Ovary (tissue), 9 donors: ENCODE results near the gene ADGRV1. TPM values are rescaled to one million over a fixed set of nuclear protein-coding genes. Genes with fewer than 3 reads are reported as not detected.
"Not testable (repeated sequence)": the region's sequence is repeated elsewhere in the genome, so short reads cannot be mapped to it uniquely, and the experiment has no call there.

Experiments
- DNase-seq, 5 donors: peaks; one replicate each; pipeline ENCODE4 v3.0.0-alpha.2; 2019 to 2020
- H3K27ac ChIP-seq, 2 donors: fragments of 200-600 bp; one replicate each; pipeline versions ENCODE4 v1.5.1 to v1.8.0; 2019 to 2022
- H3K27me3 ChIP-seq: fragments of 200-600 bp; one replicate; pipeline ENCODE4 v1.8.0; 2022
- H3K36me3 ChIP-seq: fragments of 200-600 bp; sonication (generic); one replicate; pipeline ENCODE4 v1.5.1; 2019
- H3K4me1 ChIP-seq: one replicate; pipeline ENCODE4 v1.8.1; 2013; ENCODE audit warnings: mild to moderate bottlenecking, moderate library complexity; ENCODE audit not compliant: insufficient read depth
- H3K4me3 ChIP-seq: fragments of 200-600 bp; sonication (generic); one replicate; pipeline ENCODE4 v1.5.1; 2017
- H3K9me3 ChIP-seq, 2 donors: fragments of 200-600 bp in 1 of 2; sonication (generic) in 1 of 2; one replicate each; pipeline versions ENCODE4 v1.5.1 to v1.8.1; 2013 to 2019; ENCODE audit warnings: mild to moderate bottlenecking in 1 of 2, moderate library complexity in 1 of 2
- CTCF ChIP-seq, 3 donors: fragments of 450-650 bp in 2 of 3; fragments of 200-600 bp in 1 of 3; IDR thresholded peaks; one replicate each; pipeline versions ENCODE4 v1.5.1 to v1.8.0; 2016 to 2022; ENCODE audit warnings: antibody characterized with exemption in 3 of 3, mild to moderate bottlenecking in 1 of 3
- EP300 ChIP-seq: sonication (generic); formaldehyde crosslinking; IDR thresholded peaks from one replicate; pipeline ENCODE4 v1.6.1; 2017; ENCODE audit warnings: antibody characterized with exemption
- POLR2A ChIP-seq: fragments of 450-650 bp; IDR thresholded peaks from one replicate; pipeline ENCODE4 v1.6.1; 2017; ENCODE audit warnings: antibody characterized with exemption, mild to moderate bottlenecking, moderate library complexity
- WGBS, 3 donors: extraction: QIAGEN DNeasy Blood & Tissue Kit in 1 of 3; methylation state at CpG; one replicate each; pipeline versions ENCODE4 v1.1.5 to v1.1.7; 2013 to 2017; 5-methylcytosine and 5-hydroxymethylcytosine counted together
- intact Hi-C, 4 donors: fragments of 100-400 bp; cut with DNase I; formaldehyde crosslinking; loops; one replicate each; pipeline versions ENCODE4 v1.11.0 to v1.15.1; 2022 to 2023
- polyA plus RNA-seq, 2 donors: library from polyadenylated mRNA; stranded (reverse); fragments of 200-250 nt in 1 of 2; fragments of 350-450 nt in 1 of 2; fragmentation: Illumina TruSeq in 1 of 2; extraction: RNeasy Lipid Tissue Mini Kit (QIAGEN cat#74804) in 1 of 2; gene quantifications; one replicate each; pipeline ENCODE4 v1.2.3, GENCODE V29; 2013 to 2014
- total RNA-seq, 7 donors: library from RNA; depleted of rRNA in 2 of 7; stranded (reverse); fragments of >200 nt in 2 of 7; fragmentation: NEBNext Ultra II Directional in 3 of 7; extraction: Animal tissue kit (Norgen Biotek cat#: 25700) in 3 of 7; gene quantifications; one replicate each; pipeline versions ENCODE4 v1.1.0 to v1.2.4, GENCODE V29; 2016 to 2023
- donor health status: DM: no; HTN: no; CAD: no; lungs with moderate emphysema.
- donor health status: DM: no; HTN: no; CAD: no.
- donor health status: Bipolar disorder and iron deficiency.
- donor health status: DM: yes; HTN: yes; CAD: no.
- donor health status: DM: no; HTN: no; CAD: no.
- donor health status: DM: yes; HTN: yes; CAD: no.

The ADGRV1 gene
- total and polyA plus RNA-seq, 9 donors = 0.21 to 2.7 (median 1.1) TPM

- TF ChIP-seq POLR2A (no peak), CTCF (IDR thresholded peaks at IDR 0.05) (no peak), EP300 (no peak)
- 49 to 94% (median 60%) methylated on average over 4 of the region's 4 CpGs for whole genome bisulfite sequencing, 3 donors
- no peak for DNase-seq
- H3K4me3 ChIP-seq = no peak overlapping the region
- intact Hi-C loops = no loop called here
- no peaks in the 10 kb centered on the region for H3K4me1 ChIP-seq
- H3K9me3 ChIP-seq = no peaks in the 10 kb centered on the region
- H3K36me3 ChIP-seq = no peaks in the 10 kb centered on the region
- no peaks in the 10 kb centered on the region for H3K27me3 ChIP-seq
- H3K27ac ChIP-seq = no peak overlapping the region
Measured at GRCh38 chr5:90657030-90657429, 98.4 kb downstream of the ADGRV1 start.

GRCh38 chr5:90657788-90658187 is 99.2 kb downstream of the ADGRV1 start:
- intact Hi-C loops = no loop called here
- no peaks in the 10 kb centered on the region for H3K4me1 ChIP-seq
- H3K27me3 ChIP-seq = no peaks in the 10 kb centered on the region
- no peaks in the 10 kb centered on the region for H3K36me3 ChIP-seq
- H3K27ac ChIP-seq = no peak overlapping the region
- WGBS, 3 donors = 89 to 92% (median 91%) methylated on average over 6 of the region's 6 CpGs
- no peak for DNase-seq
- H3K9me3 ChIP-seq = no peaks in the 10 kb centered on the region
- H3K4me3 ChIP-seq = no peak overlapping the region
- no peak for TF ChIP-seq POLR2A
- no peak for TF ChIP-seq CTCF (IDR thresholded peaks at IDR 0.05)
- TF ChIP-seq EP300 = no peak

- no peak for DNase-seq
- no peak for TF ChIP-seq POLR2A
- TF ChIP-seq CTCF (IDR thresholded peaks at IDR 0.05) = no peak
- TF ChIP-seq EP300 = no peak
- no peak overlapping the region for H3K4me3 ChIP-seq
- WGBS, 3 donors = 45 to 66% (median 56%) methylated on average over 2 of the region's 2 CpGs
- intact Hi-C loops = no loop called here
- H3K27ac ChIP-seq = no peak overlapping the region
- no peaks in the 10 kb centered on the region for H3K4me1 ChIP-seq
- no peaks in the 10 kb centered on the region for H3K9me3 ChIP-seq
- H3K36me3 ChIP-seq = no peaks in the 10 kb centered on the region
- H3K27me3 ChIP-seq = no peaks in the 10 kb centered on the region
Measured at GRCh38 chr5:90658620-90659019, 100.0 kb downstream of the ADGRV1 start.

GRCh38 chr5:90668079-90668565 is 109.5 kb downstream of the ADGRV1 start:
- whole genome bisulfite sequencing, 3 donors = 62 to 85% (median 81%) methylated on average over 16 to 21 of the region's 21 CpGs
- H3K4me1 ChIP-seq, H3K9me3 ChIP-seq, H3K36me3 ChIP-seq, H3K27ac ChIP-seq, DNase-seq, H3K4me3 ChIP-seq, H3K27me3 ChIP-seq, intact Hi-C loops: not testable (repeated sequence)

GRCh38 chr5:90675222-90675621 is 116.6 kb downstream of the ADGRV1 start:
- H3K36me3 ChIP-seq = no peaks in the 10 kb centered on the region
- TF ChIP-seq POLR2A (no peak), EP300 (no peak), CTCF (IDR thresholded peaks at IDR 0.05) (no peak)
- H3K27me3 ChIP-seq = no peaks in the 10 kb centered on the region
- H3K4me1 ChIP-seq = no peaks in the 10 kb centered on the region
- no peak for DNase-seq
- no peaks in the 10 kb centered on the region for H3K9me3 ChIP-seq
- 69 to 82% (median 80%) methylated on average over 8 of the region's 8 CpGs for WGBS, 3 donors
- no peak overlapping the region for H3K27ac ChIP-seq
- intact Hi-C loops = no loop called here
- H3K4me3 ChIP-seq = no peak overlapping the region
